Cardiac fibroblast (primary cell): ENCODE results near the gene RPL27.

Experiments used
- DNase-seq, 2 donors: peaks; one replicate each; pipeline versions ENCODE4 v3.0.0 to v3.0.0-alpha.2; 2010; ENCODE audit warnings: low read depth in 2 of 2
- H3K4me3 ChIP-seq, 2 donors: replicated peaks in 1 of 2; 1 replicate in 1 of 2; 2 replicates in 1 of 2; pipeline ENCODE4 v1.5.1; 2011; ENCODE audit warnings: low read depth in 2 of 2, low read length in 2 of 2, mild to moderate bottlenecking in 2 of 2, moderate library complexity in 1 of 2
- CTCF ChIP-seq: IDR thresholded peaks from one replicate; pipeline ENCODE4 v1.5.1; 2011; ENCODE audit warnings: low read depth, mild to moderate bottlenecking, low read length, inconsistent platforms

Gene RPL27

DNA sequence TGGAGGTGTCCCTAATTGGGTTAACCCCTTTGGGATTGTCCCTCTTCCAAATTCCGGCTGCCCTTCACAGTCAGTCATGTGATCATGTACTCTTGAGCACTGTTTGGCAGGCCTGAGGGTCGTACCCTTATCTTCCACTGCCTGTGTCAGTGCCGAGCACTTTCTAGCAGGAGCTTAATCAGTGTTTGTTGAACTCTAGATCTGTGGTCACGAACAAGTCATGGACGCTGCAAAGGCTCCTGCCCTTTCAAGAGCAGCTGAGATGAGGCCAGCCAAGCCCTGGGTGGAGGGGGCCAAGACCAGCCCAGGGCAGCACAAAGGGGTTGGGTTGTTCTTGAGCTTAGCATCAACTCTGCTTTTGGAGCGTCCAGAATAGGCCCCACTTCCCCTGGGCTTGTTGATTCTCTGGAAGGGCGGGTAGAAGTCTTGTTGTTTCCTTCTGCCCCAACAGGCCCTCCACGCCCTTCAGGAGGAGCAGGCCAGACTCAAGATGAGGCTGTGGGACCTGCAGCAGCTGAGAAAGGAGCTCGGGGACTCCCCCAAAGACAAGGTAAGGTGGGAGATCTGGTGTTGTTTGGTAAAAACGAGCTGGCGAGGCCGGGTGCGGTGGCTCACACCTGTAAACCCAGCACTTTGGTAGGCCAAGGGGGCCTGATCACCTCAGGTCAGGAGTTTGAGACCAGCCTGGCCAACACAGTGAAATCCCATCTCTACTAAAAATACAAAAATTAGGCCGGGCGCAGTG, 13.7 kb downstream of the RPL27 start:
- DNase-seq: no peak
- H3K4me3 ChIP-seq: no peak overlapping the region
- no peak for TF ChIP-seq CTCF

DNA sequence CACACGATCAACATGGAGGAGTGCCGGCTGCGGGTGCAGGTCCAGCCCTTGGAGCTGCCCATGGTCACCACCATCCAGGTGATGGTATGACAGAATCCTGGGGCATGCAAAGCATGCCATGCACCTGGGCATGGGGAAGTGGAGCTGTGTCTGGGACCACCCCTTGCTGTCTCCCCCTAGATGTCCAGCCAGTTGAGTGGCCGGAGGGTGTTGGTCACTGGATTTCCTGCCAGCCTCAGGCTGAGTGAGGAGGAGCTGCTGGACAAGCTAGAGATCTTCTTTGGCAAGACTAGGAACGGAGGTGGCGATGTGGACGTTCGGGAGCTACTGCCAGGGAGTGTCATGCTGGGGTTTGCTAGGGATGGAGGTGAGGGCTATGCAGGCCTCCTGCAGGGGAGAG, 15.1 kb downstream of the RPL27 start:
- no peak overlapping the region for H3K4me3 ChIP-seq
- no peak for DNase-seq
- TF ChIP-seq CTCF: no peak

GRCh38 chr17:43014020-43014648, 15.9 kb downstream of the RPL27 start:
- no peak for TF ChIP-seq CTCF
- no peak for DNase-seq
- no peak overlapping the region for H3K4me3 ChIP-seq

GRCh38 chr17:43014649-43015542, 16.7 kb downstream of the RPL27 start:
- no peak for DNase-seq
- H3K4me3 ChIP-seq: no peak overlapping the region
- no peak for TF ChIP-seq CTCF

DNA sequence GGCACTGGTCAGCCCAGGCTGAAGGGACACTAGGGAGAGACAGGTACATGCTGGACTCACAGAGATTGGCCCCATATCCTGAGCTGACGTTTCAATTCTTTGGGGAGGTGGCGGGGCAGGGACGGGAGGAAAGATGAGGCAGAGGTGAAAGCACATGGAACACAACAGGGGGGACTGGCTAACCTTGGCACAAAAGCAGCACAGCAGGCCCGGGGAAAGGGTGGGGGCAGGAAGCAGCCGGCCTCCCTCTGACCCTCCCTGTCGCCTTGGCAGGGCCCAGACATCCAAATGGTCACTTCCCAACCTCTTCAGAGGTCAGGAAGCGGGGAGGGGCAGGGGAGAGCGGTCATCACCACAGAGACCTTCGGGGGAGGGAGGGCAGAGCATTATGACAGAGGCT, 17.4 kb downstream of the RPL27 start:
- H3K4me3 ChIP-seq: no peak overlapping the region
- peak in 1 of 2 donors; percentile 46 for DNase-seq
- TF ChIP-seq CTCF: no peak

DNA sequence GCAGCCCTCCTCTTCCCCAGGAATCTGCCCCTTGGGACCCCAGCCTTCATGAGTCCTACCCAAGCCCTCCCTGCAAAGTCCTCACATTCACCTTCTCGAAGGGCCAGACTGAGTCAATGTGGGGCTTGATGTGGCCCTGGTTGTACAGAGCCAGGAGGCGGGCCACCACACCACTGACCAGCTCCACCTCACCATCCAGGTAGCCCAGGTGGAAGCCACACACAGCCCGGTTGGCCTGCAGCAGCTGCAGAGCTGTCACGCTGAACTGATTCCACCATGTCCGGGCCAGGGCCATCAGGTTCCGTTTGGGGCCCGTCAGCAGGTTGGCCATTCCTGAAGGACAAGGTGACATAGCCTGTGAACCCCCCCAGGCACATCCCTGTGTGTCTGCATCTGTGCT, 18.0 kb downstream of the RPL27 start:
- DNase-seq: no peak
- no peak for TF ChIP-seq CTCF
- no peak overlapping the region for H3K4me3 ChIP-seq
